Breast epithelium (tissue), 4 donors: ENCODE measurements around the gene TFF2. TPM values are rescaled to one million over a fixed set of nuclear protein-coding genes. Genes with fewer than 3 reads are reported as not detected.

Experiments used
- DNase-seq, 2 donors: peaks; one replicate each; pipeline ENCODE4 v3.0.0-alpha.2; 2019; ENCODE audit warnings: low spot score in 2 of 2
- H3K27ac ChIP-seq, 2 donors: fragments of 200-600 bp; sonication (generic) in 1 of 2; one replicate each; pipeline ENCODE4 v1.5.1; 2016 to 2019; ENCODE audit warnings: mild to moderate bottlenecking in 1 of 2
- H3K27me3 ChIP-seq, 2 donors: fragments of 200-600 bp; sonication (generic) in 1 of 2; one replicate each; pipeline versions ENCODE4 v1.5.1 to v1.6.0; 2017 to 2019; ENCODE audit warnings: control low read depth in 1 of 2, mild to moderate bottlenecking in 1 of 2
- H3K36me3 ChIP-seq: fragments of 200-600 bp; one replicate; pipeline ENCODE4 v1.5.1; 2019
- H3K4me1 ChIP-seq, 2 donors: fragments of 200-600 bp; sonication (generic); one replicate each; pipeline ENCODE4 v1.5.1; 2016 to 2019; ENCODE audit warnings: control low read depth in 1 of 2
- H3K4me3 ChIP-seq, 3 donors: fragments of 200-600 bp; sonication (generic); 1 replicate in 2 of 3; 2 replicates in 1 of 3; pipeline ENCODE4 v1.5.1; 2016 to 2019; ENCODE audit warnings: mild to moderate bottlenecking in 3 of 3, moderate library complexity in 2 of 3
- H3K9me3 ChIP-seq, 2 donors: fragments of 200-600 bp; sonication (generic) in 1 of 2; one replicate each; pipeline ENCODE4 v1.5.1; 2016 to 2019; ENCODE audit warnings: control low read depth in 1 of 2
- POLR2A ChIP-seq: fragments of 450-650 bp; IDR thresholded peaks from one replicate; pipeline ENCODE4 v1.6.1; 2016; ENCODE audit warnings: antibody characterized with exemption, mild to moderate bottlenecking, moderate library complexity
- POLR2AphosphoS5 ChIP-seq, 3 donors: sonication (generic); formaldehyde crosslinking; IDR thresholded peaks; one replicate each; pipeline ENCODE4 v1.6.1; 2017; ENCODE audit warnings: antibody characterized with exemption in 3 of 3
- intact Hi-C: fragments of 100-400 bp; cut with DNase I; formaldehyde crosslinking; loops from one replicate; pipeline ENCODE4 v1.15.1; 2023; ENCODE audit warnings: low total_unique reads
- total RNA-seq, 3 donors: library from RNA; depleted of rRNA; stranded (reverse); fragments of >200 nt; gene quantifications; one replicate each; pipeline ENCODE4 v1.1.0, GENCODE V29; 2016
- TF ChIP-seq, protein P1 (sequence below), 3 donors: fragments of 450-650 bp; IDR thresholded peaks; one replicate each; pipeline ENCODE4 v1.5.1; 2016 to 2017; ENCODE audit warnings: antibody characterized with exemption in 3 of 3, mild to moderate bottlenecking in 3 of 3, moderate library complexity in 3 of 3

Gene TFF2
- total RNA-seq, 3 donors from 2014 or later: not detected

DNA sequence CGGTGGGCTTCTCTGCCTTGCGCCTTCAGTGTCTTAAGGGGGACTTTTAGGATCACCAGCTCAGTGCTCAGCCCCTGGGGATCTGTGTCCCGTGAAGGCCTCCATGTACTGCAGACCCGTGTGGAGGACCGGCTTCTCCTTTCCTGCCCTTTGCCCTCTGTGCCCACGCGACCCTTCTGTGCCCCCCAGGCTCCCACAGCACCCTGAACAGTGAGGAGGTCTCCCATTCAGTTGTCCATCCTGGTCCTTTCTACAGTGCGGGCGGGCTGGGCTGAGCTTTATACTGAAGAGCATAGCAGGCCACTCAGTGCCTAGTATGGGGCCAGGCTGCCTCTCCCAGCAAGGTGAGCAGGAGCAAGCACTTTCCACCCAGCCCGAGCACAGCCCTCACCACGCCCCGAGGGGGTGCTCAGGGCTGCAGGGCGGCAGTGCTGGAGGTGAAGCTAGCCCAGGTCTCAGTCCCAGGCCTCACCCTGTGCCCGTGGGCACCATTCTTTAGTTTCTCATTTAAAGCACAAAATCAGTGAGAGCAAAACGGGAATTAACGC, 23.2 kb upstream of the TFF2 start:
- H3K27ac ChIP-seq: no peak overlapping the region
- no peaks in the 10 kb centered on the region for H3K4me1 ChIP-seq
- no peak overlapping the region for H3K4me3 ChIP-seq
- no peak for TF ChIP-seq POLR2A
- TF ChIP-seq POLR2AphosphoS5 (IDR thresholded peaks at IDR 0.05): no peak
- TF ChIP-seq, protein P1, sequence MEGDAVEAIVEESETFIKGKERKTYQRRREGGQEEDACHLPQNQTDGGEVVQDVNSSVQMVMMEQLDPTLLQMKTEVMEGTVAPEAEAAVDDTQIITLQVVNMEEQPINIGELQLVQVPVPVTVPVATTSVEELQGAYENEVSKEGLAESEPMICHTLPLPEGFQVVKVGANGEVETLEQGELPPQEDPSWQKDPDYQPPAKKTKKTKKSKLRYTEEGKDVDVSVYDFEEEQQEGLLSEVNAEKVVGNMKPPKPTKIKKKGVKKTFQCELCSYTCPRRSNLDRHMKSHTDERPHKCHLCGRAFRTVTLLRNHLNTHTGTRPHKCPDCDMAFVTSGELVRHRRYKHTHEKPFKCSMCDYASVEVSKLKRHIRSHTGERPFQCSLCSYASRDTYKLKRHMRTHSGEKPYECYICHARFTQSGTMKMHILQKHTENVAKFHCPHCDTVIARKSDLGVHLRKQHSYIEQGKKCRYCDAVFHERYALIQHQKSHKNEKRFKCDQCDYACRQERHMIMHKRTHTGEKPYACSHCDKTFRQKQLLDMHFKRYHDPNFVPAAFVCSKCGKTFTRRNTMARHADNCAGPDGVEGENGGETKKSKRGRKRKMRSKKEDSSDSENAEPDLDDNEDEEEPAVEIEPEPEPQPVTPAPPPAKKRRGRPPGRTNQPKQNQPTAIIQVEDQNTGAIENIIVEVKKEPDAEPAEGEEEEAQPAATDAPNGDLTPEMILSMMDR (IDR thresholded peaks at IDR 0.05): no peak
- no peak for DNase-seq
- H3K36me3 ChIP-seq: no peaks in the 10 kb centered on the region
- intact Hi-C loops: no loop called here
- no peaks in the 10 kb centered on the region for H3K9me3 ChIP-seq
- H3K27me3 ChIP-seq: peaks cover 0 to 4% of the 10 kb centered on the region in 2 donors

DNA sequence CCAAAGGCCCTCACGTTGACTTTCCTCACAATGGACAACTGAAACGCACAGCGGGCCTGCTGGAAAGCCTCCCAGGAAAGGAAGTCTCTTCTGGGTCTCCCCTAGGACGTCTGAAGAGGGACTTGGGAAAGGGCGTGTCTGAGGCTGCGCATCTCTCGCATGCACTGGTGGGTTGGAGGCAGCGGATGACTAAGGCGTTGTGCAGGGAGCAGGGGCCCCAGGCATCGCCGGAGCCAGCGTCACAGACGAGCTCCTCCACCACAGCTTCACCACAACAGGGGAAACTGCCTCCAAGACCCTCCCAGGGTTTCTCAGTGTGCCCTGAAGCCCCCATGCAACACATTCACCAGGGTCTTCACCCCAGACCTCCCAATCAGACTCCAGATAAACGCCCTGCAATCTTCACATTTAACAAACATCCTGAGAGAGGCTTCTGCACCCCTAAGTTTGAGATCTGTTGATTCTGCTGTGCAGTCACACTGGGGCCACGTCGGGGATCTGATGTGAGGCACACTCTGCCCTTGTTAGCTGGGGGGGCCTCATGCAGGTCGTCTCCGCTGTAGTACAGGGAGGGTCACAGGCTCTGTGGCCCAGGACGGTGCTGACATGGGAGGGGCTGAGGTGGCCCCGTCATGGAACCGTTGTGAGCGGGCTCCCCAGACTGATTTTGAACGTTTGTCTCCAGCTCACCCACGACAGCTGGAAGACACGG, 22.6 kb upstream of the TFF2 start:
- Histone ChIP-seq H3K27ac (no peak overlapping the region), H3K9me3 (no peaks in the 10 kb centered on the region), H3K27me3 (peaks cover 0 to 4% of the 10 kb centered on the region in 2 donors), H3K4me3 (no peak overlapping the region), H3K36me3 (no peaks in the 10 kb centered on the region), H3K4me1 (no peaks in the 10 kb centered on the region)
- intact Hi-C loops: no loop called here
- no peak for DNase-seq
- TF ChIP-seq, protein P1 (IDR thresholded peaks at IDR 0.05): no peak
- TF ChIP-seq POLR2AphosphoS5 (IDR thresholded peaks at IDR 0.05) (no peak), POLR2A (no peak)

- no peak for DNase-seq
- H3K4me1 ChIP-seq: no peaks in the 10 kb centered on the region
- no peaks in the 10 kb centered on the region for H3K36me3 ChIP-seq
- peaks cover 0 to 1% of the 10 kb centered on the region in 2 donors for H3K27me3 ChIP-seq
- no peak overlapping the region for H3K4me3 ChIP-seq
- TF ChIP-seq POLR2A: no peak
- no peak for TF ChIP-seq POLR2AphosphoS5 (IDR thresholded peaks at IDR 0.05)
- TF ChIP-seq, protein P1 (IDR thresholded peaks at IDR 0.05): no peak
- H3K27ac ChIP-seq: no peak overlapping the region
- intact Hi-C loops: no loop called here
- no peaks in the 10 kb centered on the region for H3K9me3 ChIP-seq
Observed at GRCh38 chr21:42370894-42371654, 20.3 kb upstream of the TFF2 start.

GRCh38 chr21:42369821-42370220, 19.0 kb upstream of the TFF2 start:
- intact Hi-C loops: no loop called here
- Histone ChIP-seq H3K4me3 (no peak overlapping the region), H3K27me3 (peaks cover 0 to 3% of the 10 kb centered on the region in 2 donors), H3K9me3 (no peaks in the 10 kb centered on the region), H3K36me3 (no peaks in the 10 kb centered on the region), H3K27ac (no peak overlapping the region), H3K4me1 (no peaks in the 10 kb centered on the region)
- no peak for TF ChIP-seq POLR2AphosphoS5 (IDR thresholded peaks at IDR 0.05)
- no peak for TF ChIP-seq POLR2A
- TF ChIP-seq, protein P1 (IDR thresholded peaks at IDR 0.05): no peak
- DNase-seq: no peak
